Measurements from ENCODE around the gene FSTL1.

Gene FSTL1

DNA sequence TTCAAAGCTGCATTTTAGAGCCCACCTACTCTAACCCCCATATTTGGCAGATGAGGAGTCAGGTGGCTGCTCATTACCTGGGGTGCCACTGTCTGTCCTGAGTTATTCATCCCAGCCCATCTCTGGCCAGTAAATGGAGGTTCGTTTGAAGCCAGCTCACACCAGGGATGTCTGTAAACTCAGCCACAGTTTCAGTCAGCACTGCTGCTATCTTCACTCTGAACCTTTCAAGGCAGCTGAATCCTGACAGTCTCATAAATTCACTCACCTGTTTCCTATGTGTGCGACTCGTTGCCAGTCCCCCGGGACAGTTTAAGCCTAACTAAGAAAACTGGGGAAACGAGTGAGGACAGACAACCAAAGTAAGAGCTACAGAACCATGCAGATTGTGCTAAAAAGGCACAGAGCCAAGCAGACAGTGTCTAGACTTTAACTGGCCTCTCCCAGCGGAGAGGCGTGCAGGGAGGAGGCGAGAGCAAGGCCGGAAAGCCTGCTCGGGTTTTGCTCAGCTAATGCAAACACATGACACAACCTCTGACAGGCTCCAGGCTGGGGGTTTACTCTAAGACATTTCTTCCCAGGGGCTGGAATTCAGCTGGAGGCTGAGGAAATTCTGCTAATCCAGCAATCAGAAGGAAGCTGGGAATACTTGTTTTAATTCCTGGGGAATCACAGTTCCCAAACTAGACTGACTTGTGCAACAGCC lies 12.0 kb downstream of the FSTL1 start:
- DNase-seq = no peak

- DNase-seq = no peak
Measured at GRCh38 chr3:120438216-120438615, 12.6 kb downstream of the FSTL1 start.

- DNase-seq = no peak
Measured at GRCh38 chr3:120437559-120437958, 13.2 kb downstream of the FSTL1 start.

- DNase-seq = no peak
Measured at GRCh38 chr3:120436523-120437050, 14.2 kb downstream of the FSTL1 start.

GRCh38 chr3:120435621-120436020 lies 15.2 kb downstream of the FSTL1 start:
- no peak for DNase-seq

DNA sequence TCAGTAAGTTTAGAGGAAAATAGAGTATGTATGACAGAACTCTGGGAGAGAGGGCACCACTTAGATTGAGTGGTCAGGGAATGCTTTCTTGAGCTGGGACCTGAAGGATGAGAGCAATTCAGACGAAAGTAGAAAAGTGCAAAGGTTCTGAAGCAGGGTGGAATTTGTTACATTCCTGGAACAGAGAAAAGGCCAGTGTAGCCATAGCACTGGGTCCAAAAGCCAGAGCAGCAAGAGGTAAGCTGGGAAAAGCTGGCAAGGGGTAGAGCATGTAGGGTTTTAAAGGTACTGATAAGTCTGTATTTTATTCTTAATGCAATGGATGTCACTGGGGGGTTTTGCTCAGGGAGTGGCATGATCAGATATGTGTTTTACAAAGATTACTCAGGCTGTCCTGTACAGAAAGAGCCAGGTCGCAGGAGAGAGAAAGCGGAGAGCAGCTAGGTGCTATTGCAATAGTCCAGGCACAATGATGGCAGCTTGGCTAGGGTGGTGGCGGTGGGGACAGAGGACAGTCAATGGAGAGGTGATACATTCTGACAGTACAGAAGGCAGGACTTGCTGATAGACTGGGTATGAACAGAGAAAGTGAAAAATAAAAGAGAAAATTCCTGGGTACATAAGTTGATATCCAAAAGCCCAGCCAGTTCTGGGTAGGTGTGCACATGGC lies 17.0 kb downstream of the FSTL1 start:
- no peak for DNase-seq

DNA sequence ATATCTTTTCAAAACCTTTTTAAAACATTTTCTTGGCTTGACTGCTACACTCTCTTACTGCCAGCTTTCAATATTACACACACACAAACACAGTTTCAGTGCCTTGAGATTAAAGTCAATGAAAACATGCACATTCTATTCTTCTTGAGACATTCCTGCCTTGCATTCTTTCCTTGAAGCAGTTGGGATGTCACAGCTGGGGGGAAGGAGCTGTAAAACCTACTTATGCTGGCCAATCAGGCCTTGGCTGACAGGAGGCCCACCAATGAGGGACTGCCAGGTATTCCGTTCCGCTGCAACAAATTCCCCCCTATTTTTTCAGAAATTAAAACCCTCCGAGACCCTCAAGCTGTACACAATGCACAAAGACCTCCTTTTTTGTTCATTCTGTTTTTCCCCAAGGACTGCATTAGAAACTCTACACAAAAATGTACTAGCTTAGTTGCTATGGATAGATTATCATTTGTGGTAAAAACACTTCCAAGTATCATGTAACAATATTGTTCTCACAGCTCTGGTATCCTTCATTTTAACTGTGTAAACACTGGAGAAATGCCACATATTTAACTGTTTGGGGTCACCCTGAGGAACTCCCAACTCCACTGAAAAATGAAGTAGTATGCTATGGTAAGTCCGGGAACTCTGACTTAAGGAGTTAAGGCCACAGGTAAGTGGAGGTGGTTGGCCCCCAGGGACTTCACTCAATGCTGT lies 18.5 kb downstream of the FSTL1 start:
- DNase-seq = no peak

DNA sequence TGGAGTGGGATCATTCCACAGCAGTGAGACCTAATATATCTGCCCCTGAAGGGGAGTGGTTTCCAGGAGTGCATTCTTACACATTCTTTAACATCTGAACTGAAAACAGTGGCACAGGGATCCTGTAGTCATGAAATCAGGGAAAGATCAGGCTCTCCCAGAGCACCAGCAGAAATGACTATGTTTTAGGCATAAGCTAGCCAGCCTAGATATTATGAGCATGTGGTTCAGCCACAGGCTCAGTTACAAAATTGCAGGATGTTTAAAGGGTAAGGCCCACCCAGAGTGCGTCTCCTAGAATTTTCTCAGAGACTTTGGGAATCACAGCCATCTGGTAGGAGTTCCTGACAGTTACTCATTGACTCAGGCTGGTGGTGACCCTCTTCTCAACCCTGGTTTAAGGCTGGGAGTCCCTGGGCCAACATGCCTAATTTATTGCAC lies 20.9 kb downstream of the FSTL1 start:
- DNase-seq = no peak

DNA sequence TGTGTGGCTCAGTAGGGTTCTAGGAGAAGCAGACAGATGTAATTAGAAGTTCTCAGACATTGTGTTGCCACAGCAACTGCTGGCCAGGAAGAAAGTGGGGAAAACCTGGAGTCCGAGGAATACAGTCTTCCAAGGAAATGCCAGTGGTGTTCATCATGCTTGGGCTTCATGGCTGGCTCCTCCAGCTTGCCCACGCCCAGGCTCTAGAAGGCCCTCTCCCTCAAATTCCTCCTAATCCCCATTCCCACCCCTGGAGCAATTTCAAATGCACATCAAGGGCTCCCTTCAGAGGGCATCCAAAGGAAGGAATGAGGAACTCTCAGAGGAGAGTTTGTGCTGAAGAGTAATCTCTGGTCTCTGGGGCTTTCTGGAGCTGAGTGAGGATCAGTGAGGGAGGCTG lies 21.9 kb downstream of the FSTL1 start:
- DNase-seq = no peak

GRCh38 chr3:120427201-120427600 lies 23.6 kb downstream of the FSTL1 start:
- DNase-seq = no peak

DNA sequence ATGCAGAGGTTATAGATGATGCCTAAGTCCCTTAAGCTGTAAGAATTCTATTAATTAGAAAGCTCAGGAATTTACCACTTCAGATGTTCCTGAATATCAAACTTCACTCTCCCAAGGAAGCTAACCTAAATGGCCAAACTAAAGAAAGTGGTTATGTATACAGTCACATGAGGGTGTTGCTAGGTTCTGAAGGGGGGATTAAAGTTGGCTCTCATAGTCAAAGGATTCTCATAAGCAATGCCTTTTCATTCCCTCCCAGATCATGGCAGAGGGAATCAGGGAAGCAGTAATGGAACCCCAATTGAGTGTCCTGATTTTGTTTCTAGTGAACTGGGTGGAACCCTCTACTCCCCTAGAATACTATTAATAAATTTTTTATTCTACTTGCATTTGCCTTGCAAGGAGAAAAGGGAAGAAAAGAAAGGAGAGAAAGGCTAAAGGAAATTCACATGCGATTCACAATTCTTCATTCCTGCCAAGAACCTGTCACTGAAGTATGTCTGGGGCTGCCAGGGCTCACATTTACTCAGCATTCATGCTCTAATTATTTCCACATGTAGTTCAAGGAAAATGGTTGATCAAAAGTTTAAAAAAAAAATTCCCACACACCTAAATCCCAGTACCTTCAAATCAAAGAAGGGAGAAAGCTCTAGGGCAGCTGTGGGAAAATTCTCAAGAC lies 25.1 kb downstream of the FSTL1 start:
- peak; percentile 54 for DNase-seq

GRCh38 chr3:120424976-120425570 lies 25.7 kb downstream of the FSTL1 start:
- no peak for DNase-seq

- no peak for DNase-seq
Measured at GRCh38 chr3:120424506-120424905, 26.3 kb downstream of the FSTL1 start.

DNA sequence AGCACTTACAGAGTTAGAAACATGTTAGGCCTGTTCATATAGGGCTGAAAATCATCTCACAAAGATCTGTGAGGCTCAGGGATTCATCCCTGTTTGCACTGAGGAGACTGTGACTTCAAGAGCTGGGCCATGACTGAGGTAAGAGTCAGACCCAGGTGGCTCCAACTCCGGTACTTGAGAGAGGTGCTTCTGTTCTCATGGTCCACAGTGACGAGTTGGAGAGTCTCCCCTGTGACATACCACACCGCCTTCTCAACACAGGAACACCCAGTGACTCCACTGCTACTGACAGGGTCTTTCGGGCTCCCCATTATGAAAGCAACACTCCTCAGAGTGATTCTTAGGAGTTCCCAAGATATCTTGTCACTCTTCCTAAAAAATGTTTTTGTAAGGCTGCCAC lies 27.4 kb downstream of the FSTL1 start:
- no peak for DNase-seq

- DNase-seq = no peak
Measured at GRCh38 chr3:120421926-120422325, 28.9 kb downstream of the FSTL1 start.

GRCh38 chr3:120420928-120421551 lies 29.8 kb downstream of the FSTL1 start:
- DNase-seq = peak; percentile 22

DNA sequence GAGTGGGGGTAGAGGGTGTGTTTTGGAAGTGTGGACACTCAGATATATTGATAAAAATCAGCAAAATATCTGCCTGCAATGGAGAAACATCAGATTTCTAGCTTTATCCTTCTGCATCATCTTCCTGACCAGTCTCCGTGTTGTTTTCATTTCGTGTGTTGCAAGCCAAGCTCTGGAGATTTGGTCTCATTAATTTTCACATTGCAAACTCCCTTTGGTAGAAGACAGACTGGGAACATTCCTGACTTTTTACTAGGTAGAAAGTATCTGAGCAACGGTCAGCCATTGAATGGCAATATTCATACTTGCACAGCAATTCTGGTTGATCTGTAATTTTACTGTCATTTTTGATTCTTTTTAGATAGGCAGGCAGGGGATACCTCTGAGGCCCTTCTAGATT lies 30.4 kb downstream of the FSTL1 start:
- no peak for DNase-seq

GRCh38 chr3:120419797-120420196 lies 31.0 kb downstream of the FSTL1 start:
- DNase-seq = no peak

- no peak for DNase-seq
Measured at GRCh38 chr3:120418866-120419490, 31.8 kb downstream of the FSTL1 start.

GRCh38 chr3:120418446-120418845 lies 32.3 kb downstream of the FSTL1 start:
- no peak for DNase-seq

DNA sequence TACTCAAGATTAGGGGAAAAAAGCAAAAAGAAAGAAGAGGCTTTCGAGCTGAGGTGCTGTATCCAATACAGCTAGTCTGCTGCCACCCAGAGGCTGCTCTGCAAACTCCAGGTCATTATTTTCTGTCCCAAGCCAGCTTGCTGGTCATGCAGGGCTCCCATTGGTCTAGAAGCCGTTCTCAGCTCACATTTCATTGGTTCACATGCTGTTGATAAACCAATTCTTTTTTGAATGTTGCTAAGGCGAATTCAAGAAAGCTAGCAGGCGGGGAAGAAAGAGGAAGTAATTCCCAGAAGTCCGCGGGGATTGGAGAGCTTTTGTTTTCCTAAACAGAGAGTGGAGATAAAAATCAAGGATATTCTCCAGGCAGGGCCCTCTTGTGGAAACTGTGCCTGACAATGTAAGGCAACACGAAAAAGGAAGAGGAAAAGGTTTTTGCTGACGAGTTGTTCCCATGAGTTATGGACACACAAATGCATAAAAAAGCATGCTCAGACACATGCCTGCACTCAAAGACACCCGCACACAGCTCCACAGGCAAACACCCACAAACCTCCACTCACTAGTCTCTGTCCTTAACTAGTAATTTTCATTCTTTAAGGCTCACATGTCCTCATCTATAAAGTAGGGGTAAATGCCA lies 33.4 kb downstream of the FSTL1 start:
- peak; percentile 97 for DNase-seq

All from amniotic stem cell (primary cell).